GM18508 (cell line): ENCODE results near the gene SPAG5.
"Not testable (repeated sequence)": the region's sequence is repeated elsewhere in the genome, so short reads cannot be mapped to it uniquely, and the experiment has no call there.

Source experiments
- ATAC-seq: cut with Tn5 transposase; IDR thresholded peaks from one replicate; pipeline ENCODE4 v1.9.1; 2021; ENCODE audit warnings: moderate number of reproducible peaks; ENCODE audit not compliant: insufficient read depth, unreplicated experiment

SPAG5 gene

DNA sequence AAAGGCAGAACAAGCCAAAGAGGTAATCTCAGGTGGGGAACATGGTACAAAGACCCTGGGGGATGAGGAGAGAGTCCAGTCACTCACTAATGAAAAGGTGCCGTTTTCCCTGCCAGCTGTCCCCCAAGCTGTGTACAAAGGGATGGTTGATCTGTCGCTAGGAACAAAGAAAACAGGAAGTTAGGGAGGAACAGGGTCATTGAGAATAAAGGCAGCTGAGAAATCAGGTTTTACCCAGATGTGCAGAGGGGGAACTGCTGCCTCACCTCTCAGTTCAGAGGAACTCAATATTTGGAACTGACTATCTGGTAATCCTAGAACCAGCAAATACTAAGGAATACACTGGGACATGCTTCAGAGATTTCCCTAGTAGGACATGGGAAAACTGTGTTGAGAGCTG lies 13.7 kb upstream of the SPAG5 start:
- no peak for ATAC-seq

DNA sequence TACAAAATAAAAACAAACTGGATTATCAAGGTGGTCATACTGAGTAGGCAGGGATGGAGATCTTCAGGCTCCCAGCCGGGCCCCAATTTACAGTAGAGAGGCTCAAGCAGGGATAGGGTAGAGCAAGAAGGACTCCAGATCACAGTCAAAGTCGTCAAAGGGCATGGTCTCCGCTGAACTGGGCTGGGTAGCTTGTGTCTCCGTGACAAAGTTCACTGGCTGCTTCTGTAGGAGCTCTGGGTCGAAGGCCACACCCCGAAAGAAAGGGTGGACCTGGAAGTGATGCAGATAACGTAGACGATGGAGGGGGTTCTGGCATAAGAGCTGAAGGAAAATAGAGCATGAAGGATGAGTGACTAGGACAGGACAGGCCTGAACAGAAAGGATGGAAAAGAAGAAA lies 11.6 kb upstream of the SPAG5 start:
- ATAC-seq, result no peak

DNA sequence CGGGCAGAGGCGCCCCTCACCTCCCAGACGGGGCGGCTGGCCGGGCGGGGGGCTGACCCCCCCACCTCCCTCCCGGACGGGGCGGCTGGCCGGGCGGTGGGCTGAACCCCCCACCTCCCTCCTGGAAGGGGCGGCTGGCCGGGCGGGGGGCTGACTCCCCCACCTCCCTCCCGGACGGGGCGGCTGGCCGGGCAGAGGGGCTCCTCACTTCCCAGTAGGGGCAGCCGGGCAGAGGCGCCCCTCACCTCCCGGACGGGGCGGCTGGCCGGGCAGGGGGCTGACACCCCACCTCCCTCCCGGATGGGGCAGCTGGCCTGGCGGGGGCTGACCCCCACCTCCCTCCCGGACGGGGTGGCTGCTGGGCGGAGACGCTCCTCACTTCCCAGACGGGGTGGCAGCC lies 5.2 kb upstream of the SPAG5 start:
- ATAC-seq, result not testable (repeated sequence)

DNA sequence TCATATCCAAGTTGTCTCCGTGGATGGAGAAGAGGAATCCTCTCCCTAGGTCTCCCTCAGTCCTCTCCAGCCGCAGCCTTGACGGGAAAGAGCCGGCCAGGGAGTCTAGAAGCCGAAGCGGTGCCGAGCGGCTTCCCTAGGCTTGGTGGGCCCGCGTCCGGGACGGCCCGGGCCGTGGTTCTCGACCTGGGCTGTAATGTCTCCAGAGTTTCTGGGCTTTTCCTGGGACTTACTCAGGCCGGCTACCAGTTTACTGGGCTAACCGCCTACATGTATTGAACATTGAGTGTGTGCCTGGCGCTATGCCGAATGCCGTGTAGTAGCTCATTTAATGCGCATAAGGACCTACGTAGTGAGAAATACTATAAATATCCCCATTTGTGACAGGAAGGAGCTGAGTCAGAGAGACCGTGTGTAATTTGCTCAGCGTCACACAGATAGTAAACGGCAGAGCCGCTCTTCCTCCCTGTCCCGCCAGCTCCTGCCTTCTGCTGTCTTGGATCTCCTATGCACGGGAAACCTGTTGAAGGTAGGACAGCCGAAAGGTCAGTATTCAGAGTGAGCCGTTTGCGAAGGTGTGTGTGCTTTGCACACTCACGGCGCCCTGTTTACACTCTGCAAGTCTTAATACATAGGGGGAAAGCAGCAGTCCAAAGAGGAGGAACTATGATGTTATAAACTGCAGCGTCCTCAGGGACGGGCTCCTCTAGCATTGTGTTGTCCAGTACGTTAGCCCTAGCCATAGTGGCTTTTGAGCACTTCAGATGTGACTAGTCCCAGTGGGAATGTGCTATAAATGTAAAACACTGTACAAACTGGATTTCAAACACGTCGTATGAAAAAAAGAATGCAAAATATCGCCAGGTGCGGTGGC lies 723 bp upstream of the SPAG5 start:
- peak; percentile 23 for ATAC-seq

DNA sequence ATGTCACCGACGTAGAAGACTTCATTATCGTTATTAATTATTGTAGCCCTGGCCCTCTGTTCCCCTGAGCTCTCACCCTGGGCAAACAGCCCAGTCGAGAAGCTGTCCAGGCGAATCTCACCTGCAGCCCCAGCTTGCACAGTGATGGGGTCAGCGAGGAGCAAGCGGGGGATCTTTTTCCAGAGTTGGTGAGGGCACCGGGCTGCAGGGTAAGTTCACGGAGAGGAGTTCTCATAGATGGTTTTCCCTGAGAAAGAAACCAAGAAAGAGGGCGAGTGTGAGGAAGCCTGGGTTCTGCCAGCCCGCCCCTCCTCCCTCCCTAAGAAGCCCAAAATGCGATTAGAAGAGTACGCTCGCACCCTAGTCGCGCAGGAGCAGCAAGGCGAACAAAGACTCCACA lies 436 bp downstream of the SPAG5 start:
- ATAC-seq, result no peak

DNA sequence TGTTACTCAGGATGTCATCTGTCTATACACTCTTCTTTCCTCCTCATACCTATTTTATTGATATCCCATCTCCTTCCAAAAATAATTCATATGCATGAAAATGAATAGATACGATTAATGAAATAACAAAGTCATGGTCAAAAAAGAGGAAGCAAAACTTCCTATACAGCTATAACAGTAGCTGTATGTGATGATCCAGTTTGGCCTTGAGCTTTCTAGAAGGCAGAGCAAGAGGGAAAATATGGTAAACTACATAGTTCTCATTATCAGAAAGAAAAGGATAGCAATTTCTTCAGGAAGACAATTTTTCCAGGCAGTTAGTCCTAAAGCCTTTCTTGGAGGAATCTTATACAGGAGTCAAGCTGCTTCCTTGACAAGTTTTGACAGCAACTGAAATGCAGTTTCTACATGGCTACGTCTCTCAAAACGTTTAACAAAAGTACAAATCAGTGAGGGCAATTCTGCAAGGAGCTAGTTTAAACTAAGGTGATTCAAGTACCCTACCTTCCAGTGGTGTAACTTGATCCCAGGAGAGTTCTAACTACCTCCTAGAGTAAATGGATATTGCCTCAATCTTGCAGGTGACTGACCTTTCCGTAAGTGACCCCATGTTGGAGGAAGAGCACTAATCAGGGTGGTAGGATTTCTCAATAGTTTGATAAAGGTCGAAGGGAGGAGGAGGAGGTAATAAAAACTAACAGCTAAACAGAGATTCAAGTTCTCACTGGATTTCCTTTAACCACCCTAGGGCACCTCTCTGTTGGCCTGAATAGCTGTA lies 1.0 kb downstream of the SPAG5 start:
- ATAC-seq, result no peak

DNA sequence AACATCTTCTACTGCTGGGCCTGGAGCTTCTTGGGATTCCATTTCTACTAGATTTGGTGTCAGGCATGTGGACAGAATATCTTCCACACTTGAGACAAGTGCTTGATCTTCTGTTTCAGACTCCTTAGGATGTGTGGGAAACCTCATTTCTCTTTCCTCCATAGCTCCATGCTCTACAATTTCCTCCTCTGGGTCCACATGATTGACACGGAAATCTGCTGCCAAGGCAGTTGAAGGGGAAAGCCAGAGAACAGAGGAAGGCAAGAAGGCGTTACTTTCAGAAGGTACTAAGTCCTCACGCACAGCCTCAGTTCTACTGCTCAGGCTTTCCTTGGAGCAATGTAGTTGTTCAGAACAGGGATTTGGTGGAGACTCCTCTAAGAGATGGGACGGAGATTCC lies 6.6 kb downstream of the SPAG5 start:
- ATAC-seq, result no peak

DNA sequence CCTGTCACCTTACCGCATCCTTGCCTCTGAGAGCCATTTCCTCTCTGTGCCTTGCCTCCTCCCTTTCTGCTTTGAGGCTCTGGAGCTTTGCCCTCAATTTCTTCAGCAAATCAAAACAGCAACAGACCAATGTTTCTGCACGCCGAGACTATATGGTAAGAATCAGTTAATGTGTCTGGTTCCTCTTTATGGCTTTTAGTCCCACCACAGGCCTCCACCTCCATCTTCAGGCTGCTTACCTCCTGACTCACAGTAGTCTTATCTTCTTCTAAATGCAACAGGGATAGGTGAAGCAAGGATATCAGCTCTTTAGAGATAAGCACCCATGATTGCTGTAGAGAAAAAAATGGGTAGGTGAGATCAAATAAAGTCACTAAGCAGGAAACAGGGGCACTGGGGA lies 13.0 kb downstream of the SPAG5 start:
- no peak for ATAC-seq

DNA sequence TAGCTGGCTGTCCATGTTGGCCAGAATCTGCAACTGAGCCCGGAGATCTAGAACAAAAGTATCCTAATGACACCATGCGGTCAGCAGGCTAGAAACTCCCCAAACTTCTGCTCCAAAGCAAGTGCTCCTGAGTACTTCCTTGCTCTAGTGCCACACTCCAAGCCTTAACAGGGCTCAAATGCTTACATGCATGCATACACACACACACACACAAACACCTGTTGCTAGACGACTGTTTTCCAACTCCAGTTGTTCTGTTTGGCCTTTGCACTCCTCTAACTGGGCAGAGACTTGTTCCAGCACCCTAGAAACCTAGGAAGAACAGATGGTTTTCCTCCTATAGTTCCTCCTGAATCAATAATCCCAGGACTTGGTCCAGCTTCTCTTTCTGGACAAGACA lies 14.4 kb downstream of the SPAG5 start:
- no peak for ATAC-seq

DNA sequence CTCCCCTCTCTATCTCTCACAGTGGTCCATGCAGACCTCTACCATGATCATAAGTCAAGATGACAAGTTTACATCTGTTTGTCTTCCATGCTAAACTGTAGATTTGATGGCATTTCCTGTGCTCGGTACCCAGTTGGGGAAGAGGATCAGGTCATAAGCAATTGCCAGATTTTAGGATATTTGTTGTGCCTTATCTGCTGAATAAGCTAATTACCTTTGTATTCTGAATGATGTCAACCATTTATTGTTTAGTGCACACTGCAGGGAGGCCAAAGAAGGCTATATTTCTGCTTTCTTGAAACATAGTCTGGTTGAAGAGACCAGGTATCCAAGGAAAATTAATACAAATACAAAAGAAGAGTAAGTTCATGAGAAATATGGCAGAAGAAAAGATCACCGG lies 16.3 kb downstream of the SPAG5 start:
- ATAC-seq, result no peak

DNA sequence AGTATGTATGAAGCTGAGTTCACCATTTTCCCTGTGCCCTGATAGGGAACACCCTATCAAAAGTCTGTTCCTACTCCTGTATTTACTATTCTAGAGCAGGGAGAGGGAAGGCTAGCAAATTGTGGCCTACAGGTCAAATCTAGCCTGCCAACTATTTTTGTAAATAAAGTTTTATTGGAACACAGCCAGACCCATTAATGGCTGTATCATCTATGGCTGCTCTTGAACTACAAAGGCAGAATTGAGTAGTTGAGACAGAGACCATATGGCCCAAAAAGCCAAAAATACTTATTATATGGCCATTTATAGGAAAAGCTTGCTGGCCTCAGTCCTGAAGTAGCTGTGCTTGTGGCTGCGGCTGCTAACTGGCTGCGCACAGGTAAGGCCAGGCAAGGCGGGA lies 17.9 kb downstream of the SPAG5 start:
- ATAC-seq, result no peak

DNA sequence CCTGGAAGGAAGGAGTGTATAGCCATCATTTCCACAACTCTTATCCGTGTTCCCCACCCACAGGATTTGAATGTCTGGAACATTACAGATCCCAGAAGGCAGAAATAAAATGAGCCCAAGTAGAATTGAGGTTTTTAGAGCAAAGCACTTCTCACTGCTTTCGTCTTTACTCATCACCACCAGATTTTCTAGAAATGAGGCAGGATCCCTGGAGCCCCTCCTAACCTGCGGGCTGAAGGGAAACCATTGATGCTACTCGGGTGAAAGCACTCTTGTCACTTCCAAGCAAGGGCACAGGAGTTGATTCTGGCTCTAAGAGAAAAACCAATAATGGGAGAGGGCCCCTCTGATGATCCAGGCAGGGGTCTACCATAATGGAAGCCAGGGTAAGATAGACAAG lies 19.3 kb downstream of the SPAG5 start:
- ATAC-seq, result no peak

DNA sequence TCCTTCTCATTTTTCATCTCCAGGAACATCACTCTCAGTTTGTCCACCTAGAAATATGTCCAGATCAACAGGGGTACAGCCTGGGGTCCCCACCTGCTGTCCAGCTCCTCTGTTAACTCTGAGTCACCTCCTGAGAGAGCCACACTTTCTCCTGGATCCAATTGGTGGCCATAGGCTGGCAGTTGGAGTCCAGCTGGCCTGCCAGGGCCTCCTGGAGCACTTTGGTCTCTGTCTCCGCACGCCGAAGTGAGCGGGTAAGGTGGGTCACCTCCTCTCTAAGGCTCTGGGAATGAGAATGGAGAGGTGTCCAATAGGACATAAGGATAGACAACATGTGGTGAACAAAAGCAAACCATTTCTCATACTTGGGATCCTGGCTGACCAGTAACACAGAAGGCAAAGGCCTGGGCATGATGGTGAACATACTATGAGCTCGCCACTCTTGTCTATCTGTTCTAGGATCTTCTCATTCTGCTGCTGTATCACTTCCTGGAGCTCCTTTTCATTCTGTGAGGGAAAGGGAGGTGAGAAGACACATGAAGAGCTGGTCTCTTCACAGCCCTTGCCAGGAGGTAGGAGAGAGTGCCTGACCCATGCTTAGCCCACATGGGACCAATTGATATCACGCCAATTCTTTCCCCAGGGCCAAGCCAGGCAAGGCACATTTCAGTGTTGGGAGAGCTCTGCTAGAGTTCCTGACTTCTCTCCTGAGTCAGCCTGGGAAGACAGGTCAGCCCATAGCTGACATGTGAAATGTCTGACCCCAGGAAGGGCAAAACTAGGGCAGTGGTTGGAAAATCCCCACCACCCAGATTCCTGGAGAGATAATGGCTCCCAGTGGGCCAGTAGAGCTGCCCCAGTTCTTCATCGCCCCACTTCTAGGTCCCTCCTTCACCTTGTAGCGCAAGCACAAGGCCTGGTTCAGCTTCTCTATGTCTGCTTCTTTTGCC lies 20.3 kb downstream of the SPAG5 start:
- no peak for ATAC-seq

DNA sequence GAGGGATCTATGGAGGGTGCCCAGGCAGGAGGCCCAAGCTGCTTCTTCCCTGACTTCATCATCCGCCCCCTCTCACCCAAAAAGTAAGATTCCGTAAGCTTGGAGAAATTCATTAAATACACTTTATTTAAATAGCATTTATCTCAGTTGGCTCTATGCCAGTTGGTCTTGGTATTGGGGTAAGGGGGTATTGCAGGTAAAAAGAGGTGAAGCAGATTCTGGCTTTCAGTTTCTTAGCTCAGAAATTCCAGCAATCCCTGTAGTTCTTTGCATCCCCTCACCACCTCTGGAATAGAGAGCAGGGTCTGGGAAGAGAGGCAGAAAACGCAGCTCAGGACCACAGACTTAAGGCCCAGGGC lies 21.4 kb downstream of the SPAG5 start:
- ATAC-seq, result no peak

DNA sequence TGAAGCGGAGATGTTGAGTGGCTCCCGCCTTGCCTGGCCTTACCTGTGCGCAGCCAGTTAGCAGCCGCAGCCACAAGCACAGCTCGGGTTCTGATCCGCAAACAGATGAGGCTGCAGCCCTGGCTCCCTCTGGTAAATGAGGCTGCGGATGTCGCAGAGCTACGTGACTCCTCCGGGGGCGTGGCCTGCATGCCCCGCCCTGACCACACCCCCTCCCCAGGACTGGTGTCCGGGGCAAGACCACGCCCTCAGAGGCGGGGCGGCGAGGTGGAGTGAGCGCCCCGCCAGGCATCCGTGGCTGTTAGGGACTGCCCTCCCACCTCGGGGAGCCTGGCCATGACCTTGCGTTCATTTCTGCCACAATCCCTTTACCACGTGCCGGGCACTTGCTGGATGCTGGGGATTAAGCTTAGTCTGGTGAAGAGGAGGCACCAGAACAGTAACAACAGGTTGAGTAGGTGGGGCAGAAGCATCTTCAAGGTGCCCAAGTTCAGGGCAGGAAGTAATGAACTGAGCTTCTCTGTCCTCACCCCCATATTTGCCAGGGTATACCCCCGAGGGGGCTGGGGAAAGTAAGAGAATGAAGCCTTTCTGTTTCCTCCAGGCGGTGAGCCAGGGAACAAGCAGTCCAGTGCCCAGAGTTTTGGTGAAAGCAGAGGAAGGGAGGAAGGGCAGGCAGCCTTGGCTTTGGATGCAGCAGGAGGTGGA lies 21.9 kb downstream of the SPAG5 start, which contains the start of gene ALDOC:
TSS of gene ALDOC (minus strand) at position 138 of the 708 bp plus-strand sequence. CDS start 1,363 bp downstream, outside the sequence.
- peak; percentile 42 for ATAC-seq

DNA sequence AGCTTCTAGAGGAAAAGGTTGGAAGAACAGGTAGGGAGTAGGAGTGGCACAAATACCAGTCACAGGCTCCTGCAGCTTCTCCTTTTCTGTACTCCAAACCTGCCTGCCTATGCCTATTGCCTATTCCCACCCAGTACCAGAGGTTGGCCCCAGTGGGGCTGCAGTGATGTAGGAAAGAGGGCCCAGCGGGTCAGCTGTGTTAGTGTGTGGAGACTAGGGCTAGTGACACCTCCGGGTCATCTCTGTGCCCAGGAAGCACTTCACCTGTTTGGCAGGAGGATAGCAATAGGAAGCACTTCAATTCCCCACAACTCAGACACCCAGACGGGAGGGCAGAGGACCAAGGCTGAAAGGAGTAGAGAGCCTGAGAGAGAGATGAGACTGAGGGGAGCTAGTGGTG lies 22.8 kb downstream of the SPAG5 start:
- not testable (repeated sequence) for ATAC-seq

DNA sequence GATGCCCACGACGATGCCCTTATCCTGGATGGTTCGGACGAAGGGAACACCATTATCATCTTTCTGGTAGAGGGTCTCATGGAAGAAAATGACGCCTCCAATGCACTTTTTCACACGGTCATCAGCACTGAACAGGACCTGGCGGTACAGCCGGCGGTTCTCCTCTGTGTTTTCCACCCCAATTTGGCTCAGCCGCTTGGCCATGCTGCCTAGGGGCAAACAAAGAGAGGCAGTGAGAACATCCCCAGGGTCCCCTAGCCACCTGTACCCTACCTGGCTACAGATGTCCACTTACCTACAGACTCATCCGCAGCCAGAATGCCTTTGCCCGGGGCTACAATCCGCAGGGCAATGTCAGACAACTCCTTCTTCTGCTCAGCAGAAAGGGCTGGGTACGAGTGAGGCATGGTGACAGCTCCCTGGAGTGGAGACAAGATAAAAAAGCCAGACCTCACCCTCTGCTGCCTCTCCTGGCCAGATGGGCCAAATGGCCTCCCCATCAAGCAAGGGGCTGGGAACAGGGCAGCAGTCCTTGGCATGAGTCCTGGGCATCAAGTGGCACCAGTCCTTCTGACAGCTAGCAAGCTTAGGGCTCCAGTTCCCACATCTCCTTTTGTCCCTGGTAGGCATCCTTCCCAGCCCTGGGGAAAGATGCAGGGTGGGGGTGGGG lies 23.6 kb downstream of the SPAG5 start:
- ATAC-seq, result no peak

DNA sequence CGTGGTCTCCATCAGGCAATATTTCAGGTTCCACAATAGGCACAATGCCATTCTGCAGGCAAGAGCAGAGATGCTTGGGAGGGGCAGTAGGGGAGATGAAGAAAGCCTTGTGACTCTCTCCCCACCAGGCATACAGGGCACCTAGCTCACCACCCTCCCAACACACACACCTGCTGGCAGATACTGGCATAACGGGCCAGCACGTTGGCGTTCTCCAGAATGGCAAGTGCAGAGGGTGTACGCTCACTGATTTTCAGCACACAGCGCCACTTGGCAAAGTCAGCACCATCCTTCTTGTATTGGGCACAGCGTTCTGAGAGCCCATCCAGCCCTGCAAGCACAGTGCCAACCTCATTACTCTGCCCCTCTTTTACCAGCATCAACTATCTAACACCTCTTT lies 24.3 kb downstream of the SPAG5 start:
- no peak for ATAC-seq

DNA sequence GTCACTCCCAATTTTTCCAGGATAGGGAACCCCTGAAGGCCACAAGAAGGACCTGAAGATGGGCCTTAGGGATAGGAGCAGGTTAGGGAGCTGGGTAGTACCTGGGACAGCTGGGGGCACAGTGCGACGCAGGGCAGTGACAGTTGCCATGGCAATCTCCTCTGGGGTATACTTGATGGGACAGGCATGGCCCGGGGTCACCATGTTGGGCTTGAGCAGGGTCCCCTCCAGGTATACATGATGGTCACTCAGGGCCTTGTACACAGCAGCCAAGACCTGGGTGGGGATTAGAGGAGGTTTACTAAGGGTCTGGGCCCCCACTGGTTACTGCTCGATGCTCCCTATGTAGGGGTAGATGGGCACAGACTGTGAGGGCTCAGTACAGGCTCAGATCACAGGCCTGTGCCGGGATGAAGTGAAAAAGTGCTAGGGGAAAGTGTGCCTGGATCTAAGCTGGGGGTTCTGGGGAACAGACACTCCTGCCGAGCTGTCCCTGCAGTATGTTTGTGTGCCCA lies 24.8 kb downstream of the SPAG5 start:
- no peak for ATAC-seq
